Right hindlimb (tissue), 1 donor: ENCODE measurements around the gene MS4A12.
"Not testable (repeated sequence)": the region's sequence is repeated elsewhere in the genome, so short reads cannot be mapped to it uniquely, and the experiment has no call there.

ENCODE experiments used
- DNase-seq: peaks from one replicate; pipeline ENCODE4 v3.0.0-alpha.2; 2018

MS4A12 gene, protein sequence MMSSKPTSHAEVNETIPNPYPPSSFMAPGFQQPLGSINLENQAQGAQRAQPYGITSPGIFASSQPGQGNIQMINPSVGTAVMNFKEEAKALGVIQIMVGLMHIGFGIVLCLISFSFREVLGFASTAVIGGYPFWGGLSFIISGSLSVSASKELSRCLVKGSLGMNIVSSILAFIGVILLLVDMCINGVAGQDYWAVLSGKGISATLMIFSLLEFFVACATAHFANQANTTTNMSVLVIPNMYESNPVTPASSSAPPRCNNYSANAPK

DNA sequence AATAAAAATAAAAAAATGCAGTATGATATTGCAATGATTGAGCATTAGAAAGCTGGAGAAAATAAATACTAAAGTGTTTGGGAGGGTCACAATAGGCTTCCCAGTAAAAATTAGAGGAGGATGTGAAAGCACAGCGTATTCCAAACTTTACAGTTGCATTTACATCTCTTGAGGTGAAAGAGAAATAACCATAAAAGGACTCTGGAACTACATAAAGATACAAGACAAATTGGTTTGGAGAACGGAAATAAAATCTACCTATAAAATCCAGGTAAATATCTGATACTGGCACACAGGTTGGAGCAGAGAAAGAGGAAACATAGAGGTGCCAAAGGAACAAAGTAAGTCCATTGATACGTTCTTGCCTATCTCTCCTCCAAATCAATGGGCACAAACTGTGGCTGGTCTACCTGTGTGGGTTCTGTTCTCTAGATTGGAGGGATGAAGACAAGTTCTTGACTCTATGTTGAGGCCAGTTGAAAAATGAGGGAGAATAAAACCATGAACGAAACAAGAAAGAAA lies at the start of gene MS4A12:
Gene MS4A12 (plus strand): TSS at position 291 of the 522 bp plus-strand sequence. CDS start 4,541 bp downstream, outside the sequence.
- no peak for DNase-seq

DNA sequence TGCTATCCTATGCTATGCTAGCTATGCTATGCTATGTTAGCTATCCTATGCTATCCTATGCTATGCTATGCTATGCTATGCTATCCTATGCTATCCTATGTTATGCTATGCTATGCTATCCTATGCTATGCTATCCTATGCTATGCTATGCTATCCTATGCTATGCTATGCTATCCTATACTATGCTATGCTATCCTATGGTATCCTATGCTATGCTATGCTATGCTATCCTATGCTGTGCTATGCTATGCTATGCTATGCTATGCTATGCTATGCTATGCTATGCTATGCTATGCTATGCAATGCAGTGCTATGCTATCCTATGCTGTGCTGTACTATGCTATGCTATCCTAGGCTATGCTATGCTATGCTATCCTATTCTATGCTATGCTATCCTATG lies 45.5 kb upstream of the MS4A12 start:
- DNase-seq, result no peak

DNA sequence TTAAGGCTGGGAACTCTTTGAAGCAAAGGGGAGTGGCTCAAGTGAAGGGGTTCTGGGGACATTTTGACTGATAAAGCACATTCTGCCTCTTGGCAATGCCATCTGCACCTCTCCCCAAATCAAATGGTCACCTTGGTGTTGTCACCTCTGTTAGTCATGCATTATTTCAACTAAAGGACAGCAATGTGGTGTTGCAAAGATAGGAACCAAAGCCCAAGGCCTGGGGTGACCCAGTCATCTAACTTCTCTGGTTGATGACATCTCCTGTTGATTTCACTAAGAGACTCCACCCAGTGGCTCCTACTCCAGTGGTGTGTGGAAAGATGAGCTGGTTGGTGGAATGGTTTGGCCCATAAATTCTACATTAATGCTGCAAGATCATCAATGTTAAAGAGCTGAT lies 44.7 kb upstream of the MS4A12 start:
- DNase-seq, result no peak

DNA sequence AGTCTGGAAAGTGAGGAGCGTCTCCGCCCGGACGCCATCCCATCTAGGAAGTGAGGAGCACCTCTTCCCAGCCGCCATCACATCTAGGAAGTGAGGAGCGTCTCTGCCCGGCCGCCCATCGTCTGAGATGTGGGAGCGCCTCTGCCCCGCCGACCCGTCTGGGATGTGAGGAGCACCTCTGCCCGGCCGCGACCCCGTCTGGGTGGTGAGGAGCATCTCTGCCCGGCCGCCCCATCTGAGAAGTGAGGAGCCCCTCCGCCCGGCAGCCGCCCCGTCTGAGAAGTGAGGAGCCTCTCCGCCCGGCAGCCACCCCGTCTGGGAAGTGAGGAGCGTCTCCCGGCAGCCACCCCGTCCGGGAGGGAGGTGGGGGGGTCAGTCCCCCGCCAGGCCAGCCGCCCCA lies 41.4 kb upstream of the MS4A12 start:
- not testable (repeated sequence) for DNase-seq

DNA sequence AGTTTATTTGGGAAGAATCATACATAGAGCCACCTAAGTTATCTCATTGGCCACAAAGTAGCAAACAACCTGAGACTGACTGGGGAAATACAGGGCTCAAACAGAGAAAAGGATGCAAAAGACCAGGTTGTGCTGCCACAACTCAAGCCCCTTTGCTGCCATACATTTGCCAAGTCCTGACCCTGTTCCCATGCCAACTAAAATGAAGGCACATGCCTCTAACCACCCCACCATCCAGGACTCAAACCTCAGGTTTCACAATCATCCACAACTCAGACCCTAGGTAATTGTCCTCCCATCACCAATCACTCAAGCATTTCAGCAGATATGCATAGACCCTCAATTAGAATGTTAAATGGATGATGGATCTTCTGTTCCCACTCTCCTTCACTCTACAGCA lies 38.4 kb upstream of the MS4A12 start:
- DNase-seq, result no peak

DNA sequence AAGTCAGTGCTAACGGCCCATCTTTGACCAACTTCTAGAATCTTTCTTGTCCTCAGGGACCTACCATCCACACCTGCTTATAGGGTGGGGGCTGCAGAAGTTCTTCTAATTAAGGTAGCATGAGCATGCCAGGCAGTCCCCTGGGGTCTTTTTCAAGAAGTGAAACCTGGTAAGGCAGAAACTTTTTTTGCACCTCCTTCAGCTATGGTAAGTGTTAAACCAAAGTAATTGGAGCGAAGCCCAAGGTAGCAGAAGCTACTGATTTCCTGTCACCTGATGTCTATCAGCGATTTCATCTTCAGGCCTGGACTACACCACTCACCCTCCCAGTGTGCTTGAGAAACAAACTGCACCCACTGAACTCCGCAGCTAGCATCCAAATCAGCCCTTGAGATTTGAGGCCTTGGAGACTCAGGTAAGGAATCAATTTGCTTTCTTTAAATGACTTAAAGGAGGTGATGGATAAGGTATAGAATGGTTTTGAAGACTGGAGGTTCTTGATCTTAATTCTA lies 37.0 kb upstream of the MS4A12 start, which contains the start of gene MS4A1:
Gene MS4A1 (plus strand): TSS at position 317 of the 512 bp plus-strand sequence. CDS start 6,528 bp downstream, outside the sequence.
- DNase-seq, result no peak

DNA sequence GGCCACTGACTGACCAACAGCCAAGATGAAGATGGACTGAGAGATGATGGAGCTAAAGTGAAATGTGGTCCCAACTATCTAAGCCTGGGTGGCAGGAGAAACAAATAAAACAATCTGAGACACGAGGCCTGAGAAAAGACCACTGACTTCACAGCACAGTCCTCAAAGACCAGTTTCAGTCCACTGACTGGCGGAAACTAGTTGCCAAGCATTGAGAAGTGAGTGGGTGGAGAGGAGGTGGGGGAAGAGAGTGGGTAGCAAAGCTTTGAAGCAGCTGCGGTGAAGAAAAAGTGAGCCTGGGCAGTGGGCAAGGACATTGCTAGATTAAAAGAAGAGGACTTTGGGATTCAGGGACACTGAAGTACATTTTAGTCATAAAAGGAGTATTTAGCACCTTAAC lies 35.0 kb upstream of the MS4A12 start:
- DNase-seq, result no peak

DNA sequence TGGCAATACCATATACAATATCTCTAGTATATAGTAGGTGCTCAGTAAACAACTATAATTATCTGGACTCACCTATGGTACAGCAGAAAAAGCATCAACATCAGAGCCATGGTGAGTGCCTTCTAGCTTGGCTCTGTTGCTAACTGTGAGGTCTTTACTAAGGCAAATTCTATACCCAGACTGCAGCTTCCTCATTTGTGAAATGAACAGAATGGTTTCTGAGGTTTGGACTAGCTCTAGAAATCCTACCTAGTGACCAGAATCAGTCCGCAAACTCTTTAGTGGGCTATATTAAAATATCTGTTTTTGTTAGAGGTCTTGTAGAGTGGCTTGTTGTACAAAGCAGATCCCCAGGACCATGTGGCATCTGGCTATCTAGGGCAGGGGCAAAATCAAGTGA lies 33.2 kb upstream of the MS4A12 start:
- DNase-seq, result no peak

DNA sequence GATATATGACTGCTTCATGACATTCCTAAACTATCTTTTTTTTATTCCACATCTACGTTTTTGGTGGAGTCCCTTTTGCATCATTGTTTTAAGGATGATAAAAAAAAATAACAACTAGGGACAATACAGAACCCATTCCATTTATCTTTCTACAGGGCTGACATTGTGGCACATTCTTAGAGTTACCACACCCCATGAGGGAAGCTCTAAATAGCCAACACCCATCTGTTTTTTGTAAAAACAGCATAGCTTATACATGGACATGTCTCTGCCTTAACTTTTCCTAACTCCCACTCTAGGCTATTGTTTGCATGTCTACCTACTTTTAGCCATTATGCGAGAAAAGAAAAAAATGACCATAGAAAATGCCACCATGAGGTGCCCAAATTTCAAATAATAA lies 23.7 kb upstream of the MS4A12 start:
- no peak for DNase-seq

DNA sequence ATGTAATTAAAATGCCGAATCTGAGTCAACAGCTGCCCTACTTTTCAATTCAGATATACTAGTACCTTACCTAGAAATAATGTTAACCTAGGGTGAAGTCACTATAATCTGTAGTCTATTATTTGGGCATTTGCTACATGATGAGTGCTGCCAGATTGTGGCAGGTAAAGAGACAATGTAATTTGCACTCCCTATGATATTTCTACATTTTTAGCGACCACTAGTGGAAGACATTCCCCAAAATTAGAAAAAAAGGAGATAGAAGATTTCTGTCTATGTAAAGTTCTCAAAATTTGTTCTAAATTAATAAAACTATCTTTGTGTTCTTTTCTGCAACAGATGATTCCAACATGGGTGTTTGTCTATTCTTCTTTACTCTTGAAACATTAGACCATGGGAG lies 22.9 kb upstream of the MS4A12 start:
- DNase-seq, result no peak

DNA sequence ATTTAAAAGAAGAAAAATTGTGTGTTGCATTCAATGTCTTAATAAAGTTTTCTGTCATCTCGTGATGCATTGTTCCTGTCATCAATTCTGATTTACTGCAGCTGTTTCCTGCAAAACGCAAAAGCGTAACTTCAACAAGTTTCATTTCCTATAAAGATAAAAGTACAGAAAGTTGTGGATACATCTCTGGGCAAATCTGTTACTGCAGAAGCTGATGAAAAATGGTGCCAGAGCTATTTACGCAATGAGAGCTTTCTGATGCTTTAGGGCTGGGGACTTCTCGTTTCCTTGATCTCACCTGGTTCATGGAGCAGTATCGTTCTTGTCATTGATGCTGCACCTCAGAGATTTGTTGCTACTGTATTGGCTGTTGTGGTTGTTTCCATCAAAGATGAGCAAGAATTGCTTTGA lies 15.5 kb upstream of the MS4A12 start:
- no peak for DNase-seq

DNA sequence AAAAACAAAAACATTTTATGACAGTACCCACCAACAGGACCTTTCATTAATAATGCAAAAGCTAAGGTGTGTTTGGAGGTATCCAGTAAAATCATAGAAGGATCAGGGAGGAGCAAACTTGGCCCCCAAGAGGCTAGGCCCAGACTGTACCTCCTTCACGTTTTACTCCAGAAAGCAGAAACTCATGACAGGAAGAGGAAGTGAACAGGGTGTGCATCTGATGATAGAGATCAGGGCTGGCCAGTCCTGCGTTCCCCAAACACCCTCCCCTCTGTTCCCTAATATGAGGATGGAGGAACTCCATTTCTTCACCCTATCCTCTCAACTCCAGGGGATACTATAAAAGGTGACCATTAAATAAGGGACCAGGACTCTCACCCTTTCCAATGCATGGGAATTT lies 10.2 kb upstream of the MS4A12 start:
- no peak for DNase-seq

DNA sequence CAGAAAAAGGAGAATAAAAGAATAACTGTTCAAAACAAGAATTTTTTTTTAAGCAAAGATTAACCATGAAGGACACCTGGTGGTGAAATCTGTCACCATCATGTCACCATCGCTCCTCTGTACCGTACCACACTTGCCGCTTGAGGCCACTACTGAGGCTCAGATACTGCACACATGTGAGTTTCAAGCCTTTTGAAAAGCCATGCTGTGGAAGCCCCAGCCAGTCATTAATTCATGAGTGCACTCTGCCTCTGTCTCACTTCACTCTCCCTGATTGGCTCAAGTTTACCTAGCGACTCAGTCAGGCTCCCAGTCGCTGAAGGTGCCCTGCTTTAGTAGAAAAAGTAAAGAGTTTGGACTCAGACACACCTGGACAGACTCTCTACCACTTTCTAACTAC lies 6.6 kb upstream of the MS4A12 start:
- DNase-seq, result no peak

DNA sequence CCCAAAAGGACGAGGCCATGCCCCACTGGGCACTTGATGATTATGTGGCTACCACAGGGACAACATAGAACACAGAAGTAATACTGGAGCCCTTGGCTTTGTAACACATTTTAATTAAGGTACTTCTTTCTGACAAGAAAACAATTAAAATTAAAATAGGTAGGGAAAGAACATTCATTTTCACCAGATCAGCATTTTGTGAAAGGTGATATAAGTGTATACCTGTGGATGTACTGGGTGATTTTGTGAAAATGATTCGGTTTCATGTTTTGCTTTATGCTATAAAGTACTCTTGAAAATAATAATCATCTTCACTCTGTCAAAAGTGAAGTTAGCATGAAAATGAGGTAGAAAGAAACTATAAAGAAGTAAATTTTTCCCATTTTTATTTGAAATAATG lies 876 bp downstream of the MS4A12 start:
- no peak for DNase-seq

DNA sequence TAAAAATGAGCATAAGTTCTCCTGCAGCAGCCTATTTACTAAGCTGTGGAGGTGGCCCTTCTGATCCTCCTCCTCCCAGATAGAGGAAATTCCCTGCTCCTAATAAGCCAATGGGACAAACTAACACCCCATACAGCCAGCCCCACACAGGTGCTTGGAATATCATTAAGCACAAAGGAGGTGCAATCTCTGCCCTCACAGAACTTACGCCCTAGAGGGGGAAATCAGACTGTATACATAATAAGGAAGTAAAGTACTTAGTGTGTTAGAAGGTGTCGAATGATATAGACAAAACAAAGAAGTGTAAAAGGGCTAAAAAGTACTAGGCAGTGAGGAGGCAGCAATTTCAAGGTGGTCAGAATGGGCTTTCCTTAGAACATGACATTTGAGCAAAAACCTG lies 5.8 kb downstream of the MS4A12 start:
- no peak for DNase-seq

DNA sequence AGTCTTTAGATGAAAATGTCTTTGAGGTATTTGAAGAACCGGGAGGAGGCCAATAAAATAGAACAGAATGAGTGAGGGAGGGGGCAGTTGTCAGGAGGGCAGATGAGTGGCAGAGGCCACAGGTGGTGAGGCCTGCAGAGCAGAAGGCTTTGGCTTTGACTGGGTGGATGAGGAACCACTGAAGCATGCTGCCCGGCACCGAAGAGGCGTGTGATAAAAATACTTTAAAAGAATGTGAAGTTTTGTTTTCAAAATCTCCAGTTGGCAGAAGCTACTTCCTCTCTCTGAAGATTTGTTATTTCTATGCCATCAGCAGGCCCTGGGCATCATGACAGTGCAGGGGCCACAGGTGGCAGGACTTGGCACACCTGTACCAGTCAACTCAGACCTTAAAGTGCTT lies 6.3 kb downstream of the MS4A12 start:
- DNase-seq, result no peak

DNA sequence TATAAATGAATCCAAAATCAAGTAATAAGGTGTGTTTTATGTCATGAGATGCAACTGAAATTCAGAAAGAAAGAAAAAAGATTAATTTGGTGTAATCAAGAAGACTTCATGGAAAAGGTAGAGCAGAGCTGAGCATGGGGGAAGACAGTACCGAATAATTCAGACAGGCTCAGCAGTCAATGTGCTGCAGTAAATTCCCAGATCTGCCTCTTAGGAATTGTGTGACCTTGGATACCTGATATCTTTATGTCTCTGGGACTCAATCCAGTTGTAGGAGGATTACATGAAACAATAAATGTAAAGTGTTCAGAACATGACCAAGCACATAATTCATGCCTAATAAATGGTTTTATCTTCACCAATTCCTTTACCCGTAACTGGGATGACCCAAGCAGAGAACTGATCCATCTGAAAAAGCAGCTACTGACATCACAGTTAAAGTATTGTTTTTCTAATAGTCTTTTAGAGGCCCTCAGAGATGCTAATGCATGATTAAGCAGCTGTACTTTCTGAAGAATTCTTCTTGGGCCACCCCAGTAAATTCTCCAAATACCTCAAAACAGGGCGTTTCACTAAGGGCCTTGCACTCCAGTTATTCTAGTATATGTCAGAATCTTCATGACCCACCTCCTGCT lies 7.8 kb downstream of the MS4A12 start:
- no peak for DNase-seq

DNA sequence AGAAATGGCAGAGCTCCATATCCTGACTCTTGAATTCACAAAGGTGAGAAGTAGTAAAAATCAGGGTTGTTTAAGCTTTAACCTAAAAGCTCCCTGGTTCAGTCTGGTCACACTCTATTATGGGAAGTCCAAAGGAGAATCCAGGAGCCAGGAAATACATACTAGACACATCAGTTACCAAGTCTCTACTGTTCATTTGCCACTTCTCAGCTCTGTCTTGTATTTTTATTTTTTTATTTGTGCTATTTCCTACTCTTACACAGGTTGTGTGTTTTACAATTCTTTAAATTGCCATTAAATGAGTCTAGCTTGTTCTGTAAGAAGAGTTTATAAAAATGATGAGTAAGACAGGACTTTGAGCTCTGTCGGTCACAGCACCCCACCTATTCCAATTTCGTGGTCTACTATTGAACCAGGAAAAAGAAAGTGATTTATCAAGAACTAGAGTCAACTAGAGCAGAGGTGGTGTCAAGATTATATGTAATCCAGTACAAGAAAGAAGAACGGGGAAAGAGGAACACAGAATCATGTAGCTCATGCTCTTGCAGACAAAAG lies 9.7 kb downstream of the MS4A12 start:
- no peak for DNase-seq

DNA sequence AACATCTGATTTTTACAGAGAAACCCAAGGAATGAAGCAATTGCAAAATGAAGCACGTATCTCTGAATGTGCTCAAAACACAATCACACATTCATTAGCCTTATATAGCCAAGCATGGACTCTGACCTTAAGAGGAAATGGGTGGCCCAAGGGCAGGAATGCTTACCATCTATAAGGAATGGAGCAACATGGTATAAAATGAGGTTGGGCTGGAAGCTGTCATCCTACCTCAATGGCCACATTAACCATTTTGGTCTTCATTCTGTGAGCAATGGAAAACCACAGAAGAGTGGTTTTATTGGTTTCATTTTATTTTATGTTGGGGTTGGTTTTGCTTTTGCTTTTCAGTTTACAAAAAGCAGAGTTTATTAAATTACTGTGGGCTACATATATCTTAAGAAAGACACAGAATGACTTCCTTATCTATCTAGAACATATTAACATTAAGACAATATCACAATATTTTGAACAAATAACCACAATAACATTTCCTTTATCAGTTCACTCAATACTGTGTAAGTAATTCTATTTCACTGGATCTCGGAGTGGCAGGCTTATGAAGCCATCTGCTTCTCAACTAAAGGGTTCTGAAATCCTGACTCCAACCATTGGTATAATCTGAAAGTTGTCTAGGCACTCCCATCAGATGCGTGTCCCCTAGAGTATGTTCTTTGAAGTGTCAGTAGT lies 11.8 kb downstream of the MS4A12 start:
- no peak for DNase-seq

DNA sequence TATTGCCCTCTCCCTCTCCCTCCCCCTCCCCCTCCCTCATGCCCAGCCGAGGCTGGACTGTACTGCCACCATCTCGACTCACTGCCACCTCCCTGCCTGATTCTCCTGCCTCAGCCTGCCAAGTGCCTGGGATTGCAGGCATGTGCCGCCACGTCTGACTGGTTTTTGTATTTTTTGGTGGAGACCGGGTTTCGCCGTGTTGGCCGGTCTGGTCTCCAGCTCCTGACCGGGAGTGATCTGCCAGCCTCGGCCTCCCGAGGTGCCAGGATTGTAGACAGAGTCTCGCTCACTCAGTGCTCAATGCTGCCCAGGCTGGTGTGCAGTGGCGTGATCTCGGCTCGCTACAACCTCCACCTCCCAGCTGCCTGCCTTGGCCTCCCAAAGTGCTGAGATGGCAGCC lies 17.0 kb downstream of the MS4A12 start:
- DNase-seq, result not testable (repeated sequence)

DNA sequence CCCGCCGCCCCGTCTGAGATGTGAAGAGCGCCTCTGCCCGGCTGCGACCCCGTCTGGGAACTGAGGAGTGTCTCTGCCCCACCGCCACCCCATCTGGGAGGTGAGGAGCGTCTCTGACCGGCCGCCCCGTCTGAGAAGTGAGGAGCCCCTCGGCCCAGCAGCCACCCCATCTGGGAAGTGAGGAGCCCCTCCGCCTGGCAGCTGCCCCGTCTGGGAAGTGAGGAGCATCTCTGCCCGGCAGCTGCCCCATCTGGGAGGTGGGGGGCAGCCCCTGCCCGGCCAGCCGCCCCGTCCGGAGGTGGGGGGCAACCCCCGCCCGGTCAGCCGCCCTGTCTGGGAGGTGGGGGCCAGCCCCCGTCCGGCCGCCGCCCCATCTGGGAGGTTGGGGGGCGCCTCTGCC lies 17.6 kb downstream of the MS4A12 start:
- DNase-seq, result not testable (repeated sequence)

DNA sequence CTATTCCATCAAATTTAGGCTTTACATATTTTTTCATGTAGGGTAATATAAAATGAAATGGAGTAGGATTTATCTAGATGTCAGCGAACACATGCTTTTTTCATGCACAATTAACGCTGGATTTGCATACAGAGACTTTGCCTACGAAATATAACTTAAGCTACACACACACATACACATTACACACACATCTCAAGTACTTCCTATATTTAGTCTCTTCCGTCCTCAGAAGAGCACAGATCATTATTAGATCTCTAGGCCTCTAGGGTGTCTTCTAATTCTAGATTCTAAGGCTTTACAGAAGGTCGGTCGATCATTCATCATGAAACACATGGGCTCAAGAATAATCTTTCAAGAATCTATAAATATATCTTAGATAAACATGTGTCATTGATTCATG lies 18.8 kb downstream of the MS4A12 start:
- DNase-seq, result no peak

DNA sequence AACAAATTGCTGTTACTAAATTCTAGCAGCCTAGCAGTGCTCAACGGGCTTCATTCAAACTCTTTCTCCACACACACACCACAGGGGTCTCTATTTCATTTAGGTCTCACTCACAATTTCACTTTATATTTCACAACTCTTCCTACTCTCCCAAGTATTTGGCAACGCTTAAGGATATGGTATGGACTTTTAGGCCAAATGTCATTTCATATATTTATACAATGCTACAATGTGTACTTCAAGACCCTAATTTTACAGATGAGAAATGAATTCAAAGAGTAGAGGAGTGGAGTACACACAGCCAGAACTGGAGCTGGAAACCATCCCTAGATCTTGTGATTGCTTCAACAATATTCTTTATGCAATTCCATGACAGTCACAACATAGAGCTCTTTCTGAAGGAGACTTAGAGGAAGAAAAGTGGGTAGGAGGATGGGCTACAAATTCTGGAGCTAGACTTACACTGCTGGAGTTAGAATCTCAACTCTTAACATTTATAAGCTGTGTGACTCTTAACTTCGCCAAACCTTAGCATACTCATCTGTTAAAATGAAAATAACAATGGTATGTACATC lies 20.2 kb downstream of the MS4A12 start:
- DNase-seq, result no peak
